Stimulated activated CD8-positive, alpha-beta memory T cell treated with anti-CD3 and anti-CD28 coated beads, Interleukin-2, amount 100 ng/mL, for 1 hour (primary cell): Measurements from ENCODE around the gene TRIM45.
"Not testable (repeated sequence)": the region's sequence is repeated elsewhere in the genome, so short reads cannot be mapped to it uniquely, and the experiment has no call there.

Experiments
- DNase-seq, 2 donors: peaks; one replicate each; pipeline ENCODE4 v3.0.0-alpha.2; 2020; ENCODE audit warnings: low read depth in 2 of 2

TRIM45 gene

GRCh38 chr1:117130526-117130925, 9.0 kb upstream of the TRIM45 start:
- no peak for DNase-seq

- DNase-seq = no peak
Measured at GRCh38 chr1:117128323-117129079, 7.0 kb upstream of the TRIM45 start.

- DNase-seq = no peak
Measured at GRCh38 chr1:117127795-117128194, 6.2 kb upstream of the TRIM45 start.

- DNase-seq = no peak
Measured at GRCh38 chr1:117124661-117125060, 3.1 kb upstream of the TRIM45 start.

GRCh38 chr1:117123274-117123673, 1.7 kb upstream of the TRIM45 start:
- no peak for DNase-seq

GRCh38 chr1:117122330-117123025, 929 bp upstream of the TRIM45 start:
- no peak for DNase-seq

GRCh38 chr1:117120774-117121588, 568 bp downstream of the TRIM45 start:
- no peak for DNase-seq

- DNase-seq = not testable (repeated sequence)
Measured at GRCh38 chr1:117119144-117119543, 2.4 kb downstream of the TRIM45 start.

GRCh38 chr1:117118137-117118536, 3.4 kb downstream of the TRIM45 start:
- DNase-seq = no peak

- no peak for DNase-seq
Measured at GRCh38 chr1:117117697-117118096, 3.9 kb downstream of the TRIM45 start.

GRCh38 chr1:117116784-117117130, 4.8 kb downstream of the TRIM45 start:
- DNase-seq = no peak

GRCh38 chr1:117116090-117116783, 5.3 kb downstream of the TRIM45 start:
- DNase-seq = no peak

GRCh38 chr1:117114877-117115276, 6.7 kb downstream of the TRIM45 start:
- no peak for DNase-seq

GRCh38 chr1:117113199-117113598, 8.3 kb downstream of the TRIM45 start:
- no peak for DNase-seq

GRCh38 chr1:117112047-117112717, 9.4 kb downstream of the TRIM45 start:
- no peak for DNase-seq

GRCh38 chr1:117110774-117111173, 10.8 kb downstream of the TRIM45 start:
- DNase-seq = no peak

- no peak for DNase-seq
Measured at GRCh38 chr1:117107364-117107763, 14.2 kb downstream of the TRIM45 start.

- DNase-seq = no peak
Measured at GRCh38 chr1:117106478-117106877, 15.1 kb downstream of the TRIM45 start.

GRCh38 chr1:117105722-117106121, 15.8 kb downstream of the TRIM45 start:
- no peak for DNase-seq

GRCh38 chr1:117104986-117105385, 16.6 kb downstream of the TRIM45 start:
- no peak for DNase-seq

- DNase-seq = not testable (repeated sequence)
Measured at GRCh38 chr1:117101858-117102257, 19.7 kb downstream of the TRIM45 start.
